Common myeloid progenitor, CD34-positive (primary cell): Measurements from ENCODE around the gene GM2A.

Experiments
- CTCF ChIA-PET: fragments of 350-600 bp; sonication (Branson Sonifier 250); formaldehyde crosslinking; loops from one replicate; lab custom pipeline; 2021; ENCODE audit warnings: antibody characterized with exemption; lab: Charles Lee
- POLR2A ChIA-PET: fragments of 350-600 bp; sonication (Branson Sonifier 250); formaldehyde crosslinking; loops from one replicate; lab custom pipeline; 2021; ENCODE audit warnings: antibody characterized with exemption; lab: Charles Lee
- DNase-seq, 3 donors: peaks; one replicate each; pipeline versions ENCODE4 v3.0.0 to v3.0.0-alpha.2; 2013
- H3K27ac ChIP-seq, 2 experiments: 1 replicate in 1 of 2; 2 replicates in 1 of 2; pipeline ENCODE4 v1.7.0; 2013; ENCODE audit warnings: inconsistent platforms in 2 of 2, low read length in 2 of 2, mild to moderate bottlenecking in 2 of 2, low read depth in 1 of 2, moderate library complexity in 1 of 2; ENCODE audit not compliant: severe bottlenecking in 2 of 2, insufficient read depth in 1 of 2, poor library complexity in 1 of 2
- H3K27me3 ChIP-seq, 5 experiments: replicated peaks in 2 of 5; 1 replicate in 3 of 5; 2 replicates in 2 of 5; pipeline versions ENCODE4 v1.6.1 to v1.7.0; 2013; ENCODE audit warnings: low read length in 4 of 5, mild to moderate bottlenecking in 2 of 5, moderate library complexity in 2 of 5, inconsistent platforms in 1 of 5; ENCODE audit not compliant: insufficient read depth in 5 of 5, control insufficient read depth in 4 of 5
- H3K36me3 ChIP-seq, 4 experiments: 1 replicate in 2 of 4; 2 replicates in 2 of 4; pipeline versions ENCODE4 v1.6.1 to v1.7.0; 2013; ENCODE audit warnings: low read length in 3 of 4, control low read depth in 1 of 4, mild to moderate bottlenecking in 1 of 4; ENCODE audit not compliant: control insufficient read depth in 4 of 4, insufficient read depth in 4 of 4
- H3K4me1 ChIP-seq, 4 experiments: 1 replicate in 3 of 4; 2 replicates in 1 of 4; pipeline versions ENCODE4 v1.6.1 to v1.7.1; 2013; ENCODE audit warnings: low read length in 3 of 4, mild to moderate bottlenecking in 3 of 4, control low read depth in 1 of 4, inconsistent platforms in 1 of 4, moderate library complexity in 1 of 4; ENCODE audit not compliant: control insufficient read depth in 4 of 4, insufficient read depth in 4 of 4; ENCODE audit errors: control extremely low read depth in 1 of 4
- H3K4me3 ChIP-seq, 7 experiments: 1 replicate in 4 of 7; 2 replicates in 3 of 7; pipeline versions ENCODE4 v1.5.1 to v1.7.0; 2013; ENCODE audit warnings: mild to moderate bottlenecking in 7 of 7, low read length in 6 of 7, moderate library complexity in 6 of 7, inconsistent platforms in 2 of 7, low read depth in 2 of 7, control low read depth in 1 of 7; ENCODE audit not compliant: insufficient read depth in 4 of 7, control insufficient read depth in 1 of 7; ENCODE audit errors: extremely low read depth in 1 of 7
- H3K9me3 ChIP-seq, 5 experiments: 1 replicate in 4 of 5; 2 replicates in 1 of 5; pipeline versions ENCODE4 v1.6.1 to v1.7.1; 2013; ENCODE audit warnings: low read length in 4 of 5, mild to moderate bottlenecking in 2 of 5, inconsistent platforms in 1 of 5, low read depth in 1 of 5, moderate library complexity in 1 of 5; ENCODE audit not compliant: control insufficient read depth in 4 of 5, insufficient read depth in 2 of 5; ENCODE audit errors: control extremely low read depth in 1 of 5
- WGBS: methylation state at CpG from one replicate; pipeline ENCODE4 v1.1.5; 2013; ENCODE audit not compliant: insufficient coverage; 5-methylcytosine and 5-hydroxymethylcytosine counted together

The GM2A gene

DNA sequence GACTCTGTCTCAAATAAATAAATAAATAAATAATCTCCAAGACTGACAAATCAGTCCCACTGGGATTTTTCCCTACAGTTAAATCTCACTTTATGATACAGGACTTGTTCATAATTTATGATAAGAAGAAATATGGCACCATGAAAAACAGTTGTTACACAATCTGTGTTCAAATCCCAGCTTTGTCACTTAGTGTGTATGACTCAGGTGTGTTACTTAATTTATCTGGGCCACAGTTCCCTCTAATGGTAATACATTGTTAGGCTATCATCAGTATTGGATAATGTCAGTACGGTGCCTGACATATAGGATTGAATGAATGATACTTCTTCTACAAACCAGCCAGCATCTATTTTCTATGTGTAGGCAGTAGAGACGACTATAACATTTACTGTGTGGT is 27.5 kb downstream of the GM2A start:
- no peaks in the 10 kb centered on the region for H3K4me1 ChIP-seq
- H3K27me3 ChIP-seq = peaks cover 0 to 8% (median 0%) of the 10 kb centered on the region in 5 experiments
- POLR2A ChIA-PET = no interaction called here
- WGBS = 100% methylated on average over 1 of the region's 2 CpGs
- H3K36me3 ChIP-seq = no peaks in the 10 kb centered on the region
- no peak for DNase-seq
- no peaks in the 10 kb centered on the region for H3K9me3 ChIP-seq
- H3K4me3 ChIP-seq = no peak overlapping the region
- CTCF ChIA-PET = no interaction called here
- no peak overlapping the region for H3K27ac ChIP-seq

GRCh38 chr5:151281001-151281639 is 28.1 kb downstream of the GM2A start:
- ChIA-PET POLR2A (no interaction called here), CTCF (no interaction called here)
- Histone ChIP-seq H3K4me1 (no peaks in the 10 kb centered on the region), H3K9me3 (no peaks in the 10 kb centered on the region), H3K27ac (no peak overlapping the region), H3K36me3 (no peaks in the 10 kb centered on the region), H3K4me3 (no peak overlapping the region), H3K27me3 (peaks cover 0 to 8% (median 0%) of the 10 kb centered on the region in 5 experiments)
- DNase-seq = no peak
- 97% methylated on average over 13 of the region's 13 CpGs for WGBS

DNA sequence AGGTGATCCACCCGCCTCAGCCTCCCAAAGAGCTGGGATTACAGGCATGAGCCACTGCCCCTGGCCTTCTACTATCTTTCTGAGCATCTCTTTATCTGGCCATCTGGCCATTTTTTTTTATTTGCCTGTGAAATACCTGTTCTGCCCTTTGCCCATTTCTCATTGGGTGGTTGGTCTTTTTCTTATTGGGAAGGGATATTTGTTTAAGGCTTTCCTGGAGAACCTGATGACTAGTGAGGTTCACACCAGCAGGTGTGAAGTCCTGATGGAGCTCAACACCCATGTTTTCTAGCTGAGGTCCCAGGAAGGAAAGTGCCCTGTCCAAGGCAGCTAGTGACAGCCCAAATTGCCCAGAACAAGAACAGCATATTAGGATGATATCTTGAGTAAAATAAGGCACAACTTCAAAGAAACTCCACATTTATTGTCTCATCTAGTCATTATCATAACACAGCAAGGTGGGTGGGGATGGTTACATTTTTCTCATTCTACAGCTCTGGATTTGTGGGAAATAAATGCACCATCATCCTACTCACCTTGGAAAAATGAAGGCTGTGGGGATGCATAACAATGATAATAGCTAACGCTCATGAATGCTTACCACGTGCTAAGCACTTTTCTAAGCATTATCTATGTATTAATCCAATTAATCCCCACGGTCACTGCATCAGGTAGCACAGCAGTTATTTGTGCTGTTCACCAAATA is 30.3 kb downstream of the GM2A start:
- no peak for DNase-seq
- no peaks in the 10 kb centered on the region for H3K9me3 ChIP-seq
- ChIA-PET POLR2A (no interaction called here), CTCF (interaction anchor here (0.8 kb wide), 1 partner anchor 163 kb away, joined by 3 read pairs; no protein-coding TSS in a partner anchor)
- no peaks in the 10 kb centered on the region for H3K4me1 ChIP-seq
- H3K36me3 ChIP-seq = no peaks in the 10 kb centered on the region
- WGBS = 81% methylated on average over 3 of the region's 4 CpGs
- H3K27me3 ChIP-seq = peaks cover 0 to 9% (median 0%) of the 10 kb centered on the region in 5 experiments
- no peak overlapping the region for H3K4me3 ChIP-seq
- H3K27ac ChIP-seq = no peak overlapping the region

DNA sequence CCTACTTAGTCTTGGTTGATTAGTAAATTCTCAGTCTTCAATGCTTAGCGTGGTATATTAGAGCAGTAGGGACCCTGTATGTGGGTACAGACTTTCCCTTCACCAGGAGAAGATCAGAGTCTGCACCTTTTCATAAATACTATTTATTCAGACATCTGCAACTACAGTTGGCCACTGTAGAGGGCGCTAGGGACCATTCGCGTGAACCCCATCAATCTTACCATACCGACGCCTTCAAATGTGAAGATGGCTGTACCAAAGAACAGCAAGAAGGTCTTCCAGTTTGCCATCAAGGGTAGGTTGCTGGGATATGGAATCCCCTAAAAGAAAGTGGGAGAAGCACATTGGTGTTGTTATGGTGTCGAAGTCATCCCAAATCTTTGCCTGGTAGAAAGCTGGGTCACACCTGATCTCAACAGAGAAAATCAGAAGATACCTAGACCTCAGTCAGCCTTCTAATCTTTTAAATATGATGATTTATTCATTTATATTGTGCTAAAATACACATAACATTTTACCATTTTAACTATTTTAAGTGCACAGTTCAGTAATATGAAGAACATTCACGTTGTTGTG is 31.5 kb downstream of the GM2A start:
- Histone ChIP-seq H3K27me3 (peaks cover 0 to 7% (median 0%) of the 10 kb centered on the region in 5 experiments), H3K4me3 (no peak overlapping the region), H3K4me1 (no peaks in the 10 kb centered on the region), H3K9me3 (no peaks in the 10 kb centered on the region), H3K36me3 (no peaks in the 10 kb centered on the region), H3K27ac (no peak overlapping the region)
- ChIA-PET CTCF (no interaction called here), POLR2A (no interaction called here)
- DNase-seq = peak in 1 of 3 donors; percentile 15
- 43% methylated on average over 6 of the region's 8 CpGs for WGBS

DNA sequence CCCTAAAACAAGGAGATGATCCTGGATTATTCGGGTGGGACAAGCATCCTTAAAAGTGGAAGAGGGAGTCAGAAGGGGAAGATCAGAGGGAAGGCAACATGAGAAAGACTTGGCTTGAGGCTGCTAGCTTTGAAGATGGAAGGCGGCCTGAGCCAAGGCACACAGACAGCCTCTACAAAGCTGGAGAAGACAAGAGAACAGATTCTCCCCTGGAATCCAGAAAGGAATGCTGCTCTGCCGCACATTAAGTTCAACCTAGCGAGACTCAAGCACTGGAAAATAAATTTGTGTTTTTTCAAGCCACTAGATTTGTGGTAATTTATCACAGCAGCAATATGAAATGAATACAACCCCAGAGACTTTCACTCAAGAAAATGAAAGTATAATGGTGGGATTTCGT is 32.7 kb downstream of the GM2A start:
- ChIA-PET POLR2A (no interaction called here), CTCF (no interaction called here)
- no peak for DNase-seq
- no peaks in the 10 kb centered on the region for H3K36me3 ChIP-seq
- no peaks in the 10 kb centered on the region for H3K9me3 ChIP-seq
- H3K27me3 ChIP-seq = peaks cover 0 to 7% (median 0%) of the 10 kb centered on the region in 5 experiments
- H3K4me3 ChIP-seq = no peak overlapping the region
- no peak overlapping the region for H3K27ac ChIP-seq
- no peaks in the 10 kb centered on the region for H3K4me1 ChIP-seq
- 95% methylated on average over 2 of the region's 5 CpGs for whole genome bisulfite sequencing

DNA sequence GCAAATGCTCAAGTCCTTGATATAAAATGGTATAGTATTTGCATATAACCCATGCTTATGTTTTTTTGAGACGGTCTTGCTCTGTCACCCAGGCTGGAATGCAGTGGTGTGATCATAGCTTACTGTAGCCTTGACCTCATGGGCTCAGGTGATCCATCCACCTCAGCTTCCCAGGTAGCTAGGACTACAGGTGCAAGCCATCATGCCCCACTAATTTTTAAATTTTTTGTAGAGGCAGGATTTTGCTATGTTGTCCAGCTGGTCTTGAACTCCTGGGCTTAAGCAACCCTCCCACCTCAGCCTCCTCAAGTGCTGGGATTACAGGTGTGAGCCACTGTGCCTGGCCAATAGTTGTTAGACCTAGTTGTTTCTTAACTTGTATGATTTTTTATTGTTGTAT is 33.3 kb downstream of the GM2A start:
- H3K27ac ChIP-seq = no peak overlapping the region
- POLR2A ChIA-PET = no interaction called here
- no peak for DNase-seq
- H3K36me3 ChIP-seq = no peaks in the 10 kb centered on the region
- peaks cover 0 to 2% (median 0%) of the 10 kb centered on the region in 5 experiments for H3K9me3 ChIP-seq
- CTCF ChIA-PET = no interaction called here
- no CpG with 5 or more reads among the region's 1 CpG for whole genome bisulfite sequencing
- H3K27me3 ChIP-seq = peaks cover 0 to 7% (median 0%) of the 10 kb centered on the region in 5 experiments
- H3K4me1 ChIP-seq = no peaks in the 10 kb centered on the region
- H3K4me3 ChIP-seq = no peak overlapping the region

- 50% methylated on average over 2 of the region's 2 CpGs for WGBS
- Histone ChIP-seq H3K9me3 (peaks cover 0 to 3% (median 0%) of the 10 kb centered on the region in 5 experiments), H3K4me3 (no peak overlapping the region), H3K27me3 (peaks cover 0 to 7% (median 0%) of the 10 kb centered on the region in 5 experiments), H3K4me1 (no peaks in the 10 kb centered on the region), H3K27ac (no peak overlapping the region), H3K36me3 (no peaks in the 10 kb centered on the region)
- no peak for DNase-seq
- CTCF ChIA-PET = interaction anchor here (0.6 to 1.2 kb wide), 3 partner anchors 9 to 22 kb away, joined by 3 read pairs; no protein-coding TSS in a partner anchor
- POLR2A ChIA-PET = no interaction called here
These were observed 35.2 kb downstream of the GM2A start for GRCh38 chr5:151288180-151288579.
